Caco-2 (cell line): Measurements from ENCODE around the gene ACOXL. TPM values are rescaled to one million over a fixed set of nuclear protein-coding genes. Genes with fewer than 3 reads are reported as not detected.

Experiments
- BruUV-seq: library from RNA; stranded (reverse); fragments of 400-500 nt; replicated peaks from 2 replicates; lab custom pipeline; 2021; lab: Mats Ljungman, UMichigan
- CTCF ChIA-PET: fragments of 300-600 bp; sonication (Branson Sonifier 250); formaldehyde crosslinking; loops from one replicate; lab custom pipeline; 2022; ENCODE audit warnings: antibody characterized with exemption; lab: Charles Lee
- POLR2A ChIA-PET: fragments of 300-600 bp; sonication (Branson Sonifier 250); formaldehyde crosslinking; loops from one replicate; lab custom pipeline; 2022; ENCODE audit warnings: antibody characterized with exemption; lab: Charles Lee
- DNase-seq, 2 experiments: peaks; one replicate each; pipeline versions ENCODE4 v3.0.0 to v3.0.0-alpha.2; 2020 to 2022
- H3K27me3 ChIP-seq: replicated peaks from 2 replicates; pipeline ENCODE4 v1.6.0; 2011; ENCODE audit warnings: low read length; ENCODE audit not compliant: control insufficient read depth, insufficient read depth
- H3K36me3 ChIP-seq: 2 replicates; pipeline ENCODE4 v1.5.1; 2011; ENCODE audit warnings: low read length; ENCODE audit not compliant: control insufficient read depth, insufficient read depth
- H3K4me1 ChIP-seq: fragments of 250-450 bp; sonication (Bioruptor Pico); 2 replicates; pipeline ENCODE4 v1.5.1; 2020; ENCODE audit warnings: mild to moderate bottlenecking
- H3K4me3 ChIP-seq: 2 replicates; pipeline ENCODE4 v1.5.1; 2011; ENCODE audit warnings: low read depth, mild to moderate bottlenecking, control low read depth, low read length
- H3K9me3 ChIP-seq: fragments of 250-450 bp; sonication (Bioruptor Pico); 2 replicates; pipeline ENCODE4 v1.5.1; 2020; ENCODE audit warnings: mild to moderate bottlenecking, moderate library complexity
- H3K27ac Mint-ChIP-seq: one replicate; pipeline ENCODE4 v1.8.0; 2022; ENCODE audit warnings: mixed read lengths; ENCODE audit not compliant: unreplicated experiment
- H3K27me3 Mint-ChIP-seq: one replicate; pipeline ENCODE4 v1.8.0; 2022; ENCODE audit warnings: mixed read lengths; ENCODE audit not compliant: insufficient read depth, unreplicated experiment
- H3K36me3 Mint-ChIP-seq: one replicate; pipeline ENCODE4 v1.8.0; 2022; ENCODE audit warnings: mild to moderate bottlenecking, mixed read lengths; ENCODE audit not compliant: insufficient read depth, unreplicated experiment
- H3K4me1 Mint-ChIP-seq: one replicate; pipeline ENCODE4 v1.8.0; 2022; ENCODE audit warnings: low read depth, mixed read lengths; ENCODE audit not compliant: unreplicated experiment
- H3K4me3 Mint-ChIP-seq: one replicate; pipeline ENCODE4 v1.8.0; 2022; ENCODE audit warnings: mild to moderate bottlenecking, moderate library complexity, mixed read lengths; ENCODE audit not compliant: unreplicated experiment
- H3K9me3 Mint-ChIP-seq: one replicate; pipeline ENCODE4 v1.8.0; 2022; ENCODE audit warnings: mixed read lengths; ENCODE audit not compliant: unreplicated experiment
- CTCF ChIP-seq, 2 experiments: fragments of 200-600 bp in 1 of 2; IDR thresholded peaks; 1 replicate in 1 of 2; 2 replicates in 1 of 2; pipeline versions ENCODE4 v1.5.1 to v1.8.0; 2011 to 2022; ENCODE audit warnings: antibody characterized with exemption in 1 of 2, control low read depth in 1 of 2, inconsistent platforms in 1 of 2, low read depth in 1 of 2, low read length in 1 of 2, mild to moderate bottlenecking in 1 of 2, moderate library complexity in 1 of 2; ENCODE audit not compliant: insufficient read depth in 1 of 2, severe bottlenecking in 1 of 2, unreplicated experiment in 1 of 2
- intact Hi-C: fragments of 100-400 bp; cut with micrococcal nuclease; formaldehyde crosslinking; loops from one replicate; pipeline ENCODE4 v1.10.0; 2022; ENCODE audit not compliant: unreplicated experiment
- total RNA-seq: library from RNA; stranded (reverse); gene quantifications from 2 replicates; pipeline ENCODE4 v1.2.3, GENCODE V29; 2022

Gene ACOXL
- total RNA-seq, 1 experiment from 2014 or later, result 2.6 TPM

- H3K27ac Mint-ChIP-seq, result no peak overlapping the region
- H3K27me3 Mint-ChIP-seq, result peaks cover 4% of the 10 kb centered on the region
- ChIA-PET POLR2A (no interaction called here), CTCF (no interaction called here)
- H3K4me3 Mint-ChIP-seq, result no peak overlapping the region
- Histone ChIP-seq H3K4me1 (no peaks in the 10 kb centered on the region), H3K9me3 (no peaks in the 10 kb centered on the region), H3K27me3 (no peaks in the 10 kb centered on the region), H3K36me3 (no peaks in the 10 kb centered on the region), H3K4me3 (no peak overlapping the region)
- intact Hi-C loops, result no loop called here
- H3K36me3 Mint-ChIP-seq, result no peaks in the 10 kb centered on the region
- DNase-seq, result no peak
- H3K9me3 Mint-ChIP-seq, result no peaks in the 10 kb centered on the region
- TF ChIP-seq CTCF (IDR thresholded peaks at IDR 0.05; ENCODE audit: insufficient read depth in 1 of 2, low read depth in 1 of 2, low read length in 1 of 2, severe bottlenecking in 1 of 2, unreplicated experiment in 1 of 2), result no peak
- no TSS peak for BruUV-seq
- H3K4me1 Mint-ChIP-seq, result no peaks in the 10 kb centered on the region
Measured at GRCh38 chr2:110995911-110996310, 263.5 kb downstream of the ACOXL start.

- no peak for DNase-seq
- Mint-ChIP-seq H3K27ac (no peak overlapping the region), H3K27me3 (peaks cover 7% of the 10 kb centered on the region), H3K4me3 (no peak overlapping the region), H3K36me3 (no peaks in the 10 kb centered on the region), H3K9me3 (no peaks in the 10 kb centered on the region), H3K4me1 (no peaks in the 10 kb centered on the region)
- no peak for TF ChIP-seq CTCF (IDR thresholded peaks at IDR 0.05; ENCODE audit: insufficient read depth in 1 of 2, low read depth in 1 of 2, low read length in 1 of 2, severe bottlenecking in 1 of 2, unreplicated experiment in 1 of 2)
- Histone ChIP-seq H3K36me3 (no peaks in the 10 kb centered on the region), H3K4me1 (no peaks in the 10 kb centered on the region), H3K9me3 (no peaks in the 10 kb centered on the region), H3K27me3 (no peaks in the 10 kb centered on the region), H3K4me3 (no peak overlapping the region)
- ChIA-PET POLR2A (no interaction called here), CTCF (no interaction called here)
- intact Hi-C loops, result no loop called here
- BruUV-seq, result no TSS peak
Measured at GRCh38 chr2:110997331-110998045, 265.1 kb downstream of the ACOXL start.

DNA sequence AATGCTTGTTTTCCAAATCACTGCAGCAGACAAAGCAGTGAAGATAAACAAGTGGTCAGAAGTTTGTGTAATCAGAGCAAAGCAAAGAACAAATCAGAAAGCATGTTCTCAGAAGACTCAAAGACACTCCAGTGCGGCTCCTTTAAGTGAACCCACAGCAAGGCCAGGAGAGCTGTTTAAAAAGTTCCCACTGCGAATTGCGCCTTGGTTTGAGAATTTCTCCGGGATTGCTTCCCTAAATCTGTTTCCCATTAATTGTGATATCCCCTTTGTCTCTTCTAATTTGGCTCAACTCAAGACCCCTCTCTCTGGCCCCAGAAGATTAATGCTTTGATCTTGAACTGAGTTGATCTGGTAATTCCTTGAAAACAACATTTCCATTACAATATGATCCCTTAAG is 265.9 kb downstream of the ACOXL start:
- Histone ChIP-seq H3K4me3 (no peak overlapping the region), H3K27me3 (no peaks in the 10 kb centered on the region), H3K36me3 (no peaks in the 10 kb centered on the region), H3K9me3 (no peaks in the 10 kb centered on the region), H3K4me1 (no peaks in the 10 kb centered on the region)
- ChIA-PET POLR2A (no interaction called here), CTCF (interaction anchor here (0.6 kb wide), 1 partner anchor 209 kb away, joined by 3 read pairs; no protein-coding TSS in a partner anchor)
- TF ChIP-seq CTCF (IDR thresholded peaks at IDR 0.05; ENCODE audit: insufficient read depth in 1 of 2, low read depth in 1 of 2, low read length in 1 of 2, severe bottlenecking in 1 of 2, unreplicated experiment in 1 of 2), result no peak
- BruUV-seq, result no TSS peak
- no peaks in the 10 kb centered on the region for H3K36me3 Mint-ChIP-seq
- intact Hi-C loops, result no loop called here
- H3K27me3 Mint-ChIP-seq, result peaks cover 7% of the 10 kb centered on the region
- no peak overlapping the region for H3K4me3 Mint-ChIP-seq
- no peaks in the 10 kb centered on the region for H3K9me3 Mint-ChIP-seq
- H3K27ac Mint-ChIP-seq, result no peak overlapping the region
- H3K4me1 Mint-ChIP-seq, result no peaks in the 10 kb centered on the region
- no peak for DNase-seq
